HepG2 (cell line): ENCODE data around the gene SHISA6. TPM values are rescaled to one million over a fixed set of nuclear protein-coding genes. Genes with fewer than 3 reads are reported as not detected.

ENCODE experiments used
- ATAC-seq: fragments of 200-7000 bp; cut with Tn5 transposase; 3 replicates; pipeline ENCODE4 v1.9.1; 2020; ENCODE audit warnings: mild to moderate bottlenecking, moderate library complexity
- BruUV-seq: library from RNA; stranded (reverse); fragments of 400-500 nt; replicated peaks from 2 replicates; lab custom pipeline; 2021; lab: Mats Ljungman, UMichigan
- CTCF ChIA-PET: fragments of 300-600 bp; formaldehyde crosslinking; extraction: SDS; loops from one replicate; lab custom pipeline; 2021; ENCODE audit warnings: low total read pairs, inconsistent platforms, low intra/inter-chr PET ratio; lab: Yijun Ruan, JAX
- POLR2A ChIA-PET: fragments of 350-600 bp; sonication (Branson Sonifier 250); formaldehyde crosslinking; loops from one replicate; lab custom pipeline; 2020; ENCODE audit warnings: antibody characterized with exemption, inconsistent platforms; lab: Yijun Ruan, JAX
- DNase-seq: peaks from one replicate; pipeline ENCODE4 v3.0.0-alpha.2; 2015; ENCODE audit warnings: low spot score
- FAIRE-seq: peaks from 3 replicates; lab custom pipeline; 2011; peaks lifted over from hg19 to GRCh38; lab: Jason Lieb, UNC
- H2AFZ ChIP-seq: one replicate; pipeline ENCODE4 v1.6.1; 2011; ENCODE audit warnings: low read length, inconsistent platforms
- H3K27ac ChIP-seq: fragments of 300-600 bp; 3 replicates; pipeline ENCODE4 v1.8.0; 2011; ENCODE audit warnings: mixed run types, mild to moderate bottlenecking, mixed read lengths, low read length, inconsistent platforms; ENCODE audit not compliant: insufficient read depth; ENCODE audit errors: extremely low read length
- H3K27me3 ChIP-seq, 2 experiments: fragments of 200-600 bp in 1 of 2; 2 replicates in 1 of 2; 3 replicates in 1 of 2; pipeline versions ENCODE4 v1.6.0 to v1.8.0; 2011; ENCODE audit warnings: low read length in 2 of 2, mild to moderate bottlenecking in 2 of 2, moderate library complexity in 2 of 2, inconsistent platforms in 1 of 2; ENCODE audit not compliant: insufficient read depth in 2 of 2, control insufficient read depth in 1 of 2
- H3K36me3 ChIP-seq, 2 experiments: fragments of 200-600 bp in 1 of 2; replicated peaks in 1 of 2; 2 replicates in 1 of 2; 3 replicates in 1 of 2; pipeline versions ENCODE4 v1.5.1 to v1.8.0; 2011; ENCODE audit warnings: low read length in 2 of 2, inconsistent platforms in 1 of 2; ENCODE audit not compliant: insufficient read depth in 2 of 2, control insufficient read depth in 1 of 2
- H3K4me1 ChIP-seq: 2 replicates; pipeline ENCODE4 v1.5.1; 2012; ENCODE audit warnings: low read length, inconsistent platforms; ENCODE audit not compliant: insufficient read depth
- H3K4me2 ChIP-seq: 2 replicates; pipeline ENCODE4 v1.6.0; 2011; ENCODE audit warnings: low read depth, low read length, inconsistent platforms
- H3K4me3 ChIP-seq, 3 experiments: fragments of 200-600 bp in 1 of 3; sonication (generic), shearing (Covaris generic) in 1 of 3; replicated peaks in 1 of 3; 2 replicates each; pipeline ENCODE4 v1.5.1; 2011 to 2016; ENCODE audit warnings: low read length in 3 of 3, inconsistent platforms in 2 of 3, low read depth in 2 of 3, mild to moderate bottlenecking in 2 of 3, control low read depth in 1 of 3, mixed read lengths in 1 of 3; ENCODE audit not compliant: insufficient read depth in 1 of 3
- H3K79me2 ChIP-seq: one replicate; pipeline ENCODE4 v1.6.1; 2011; ENCODE audit warnings: low read length, inconsistent platforms; ENCODE audit not compliant: insufficient read depth
- H3K9ac ChIP-seq: 2 replicates; pipeline ENCODE4 v1.6.0; 2011; ENCODE audit warnings: mild to moderate bottlenecking, low read depth, low read length, inconsistent platforms; ENCODE audit not compliant: insufficient read depth
- H3K9me3 ChIP-seq: 2 replicates; pipeline ENCODE4 v1.5.1; 2012; ENCODE audit warnings: mild to moderate bottlenecking, low read length
- H4K20me1 ChIP-seq: 2 replicates; pipeline ENCODE4 v1.6.0; 2011; ENCODE audit warnings: inconsistent platforms, mild to moderate bottlenecking, low read length, moderate library complexity; ENCODE audit not compliant: insufficient read depth
- ELF4 ChIP-seq: sonication (generic); formaldehyde crosslinking; IDR thresholded peaks from 2 replicates; pipeline ENCODE4 v1.5.0; 2020; ENCODE audit warnings: missing genetic modification reagents, mild to moderate bottlenecking, moderate library complexity, borderline replicate concordance
- FIP1L1 ChIP-seq: fragments of 200-400 bp; formaldehyde crosslinking; IDR thresholded peaks from 2 replicates; pipeline ENCODE4 v1.6.1; 2018; ENCODE audit warnings: low read depth, mild to moderate bottlenecking, low read length, moderate library complexity, borderline replicate concordance; ENCODE audit not compliant: insufficient read depth
- HOXA7 ChIP-seq: sonication (generic); formaldehyde crosslinking; IDR thresholded peaks from 2 replicates; pipeline ENCODE4 v1.8.1; 2022; ENCODE audit warnings: mild to moderate bottlenecking, missing genetic modification reagents, moderate library complexity
- KLF9 ChIP-seq: IDR thresholded peaks from 2 replicates; pipeline ENCODE4 v1.6.1; 2016; ENCODE audit warnings: low read depth
- RAD51 ChIP-seq: fragments of 450-650 bp; IDR thresholded peaks from 2 replicates; pipeline ENCODE4 v1.6.1; 2016; ENCODE audit warnings: borderline replicate concordance
- ZKSCAN8 ChIP-seq: IDR thresholded peaks from 2 replicates; pipeline ENCODE4 v1.6.1; 2016; ENCODE audit warnings: borderline replicate concordance, missing genetic modification reagents, missing compliant biosample characterization
- ZNF280D ChIP-seq: sonication (generic); formaldehyde crosslinking; IDR thresholded peaks from 2 replicates; pipeline ENCODE4 v1.5.1; 2020; ENCODE audit warnings: mild to moderate bottlenecking, missing genetic modification reagents
- ZNF382 ChIP-seq: sonication (generic); formaldehyde crosslinking; IDR thresholded peaks from 2 replicates; pipeline ENCODE4 v1.5.0; 2020; ENCODE audit warnings: missing genetic modification reagents, mild to moderate bottlenecking, borderline replicate concordance
- ZNF543 ChIP-seq: sonication (generic); formaldehyde crosslinking; IDR thresholded peaks from 2 replicates; pipeline ENCODE4 v1.4.0; 2020; ENCODE audit warnings: mild to moderate bottlenecking, missing genetic modification reagents
- ZNF569 ChIP-seq: sonication (generic); formaldehyde crosslinking; IDR thresholded peaks from 2 replicates; pipeline ENCODE4 v1.5.0; 2020; ENCODE audit warnings: mild to moderate bottlenecking, missing genetic modification reagents, moderate library complexity, borderline replicate concordance
- ZNF781 ChIP-seq: sonication (generic); formaldehyde crosslinking; IDR thresholded peaks from 2 replicates; pipeline ENCODE4 v1.5.1; 2020; ENCODE audit warnings: borderline replicate concordance, mild to moderate bottlenecking, missing genetic modification reagents; ENCODE audit errors: not compliant biosample characterization
- ZNF850 ChIP-seq: sonication (generic); formaldehyde crosslinking; conservative IDR thresholded peaks from 2 replicates; pipeline ENCODE4 v1.9.0; 2021; ENCODE audit warnings: mild to moderate bottlenecking, missing genetic modification reagents
- WGBS: methylation state at CpG from one replicate; pipeline ENCODE4 v1.1.6; 2017; ENCODE audit warnings: low lambda C conversion rate; 5-methylcytosine and 5-hydroxymethylcytosine counted together
- in situ Hi-C: cut with HindIII; loops from 2 replicates; pipeline ENCODE4 v1.10.0; 2017; ENCODE audit warnings: low pct_unique_long_range_greater_than_20kb; ENCODE audit not compliant: extremely low pct_ligation_motif_present
- intact Hi-C: fragments of 100-400 bp; cut with micrococcal nuclease; formaldehyde crosslinking; loops from one replicate; pipeline ENCODE4 v1.10.0; 2022; ENCODE audit not compliant: unreplicated experiment
- polyA plus RNA-seq, 8 experiments: library from polyadenylated mRNA; depleted of rRNA in 3 of 8; stranded (reverse) in 7 of 8; unstranded in 1 of 8; fragments of >200 nt; fragmentation: Illumina TruSeq in 4 of 8; extraction: Trizol in 4 of 8; gene quantifications; 2 replicates each; pipeline versions ENCODE4 v1.2.1 to v1.2.3, GENCODE V29; 2011 to 2016; ENCODE audit warnings: low read depth in 4 of 8, missing spikeins in 1 of 8, mixed read lengths in 1 of 8; ENCODE audit not compliant: insufficient read depth in 1 of 8
- total RNA-seq, 5 experiments: library from RNA; depleted of rRNA; stranded (reverse); fragments of >200 nt; fragmentation: Illumina TruSeq; extraction: Trizol; gene quantifications; 2 replicates each; pipeline ENCODE4 v1.2.3, GENCODE V29; 2016; ENCODE audit warnings: low read depth in 1 of 5
- TF ChIP-seq, protein P1 (sequence below): sonication (generic); formaldehyde crosslinking; IDR thresholded peaks from 2 replicates; pipeline ENCODE4 v1.4.0; 2020; ENCODE audit warnings: missing genetic modification reagents; ENCODE audit errors: not compliant biosample characterization

The SHISA6 gene
- total and polyA plus RNA-seq, 2 of the 13 experiments (the other 11 are each of a cell fraction or from before 2014, with no cell fraction given), result not detected

GRCh38 chr17:11458279-11458678, 217.3 kb downstream of the SHISA6 start:
- in situ Hi-C loops, result no loop called here
- FAIRE-seq, result no peak

DNA sequence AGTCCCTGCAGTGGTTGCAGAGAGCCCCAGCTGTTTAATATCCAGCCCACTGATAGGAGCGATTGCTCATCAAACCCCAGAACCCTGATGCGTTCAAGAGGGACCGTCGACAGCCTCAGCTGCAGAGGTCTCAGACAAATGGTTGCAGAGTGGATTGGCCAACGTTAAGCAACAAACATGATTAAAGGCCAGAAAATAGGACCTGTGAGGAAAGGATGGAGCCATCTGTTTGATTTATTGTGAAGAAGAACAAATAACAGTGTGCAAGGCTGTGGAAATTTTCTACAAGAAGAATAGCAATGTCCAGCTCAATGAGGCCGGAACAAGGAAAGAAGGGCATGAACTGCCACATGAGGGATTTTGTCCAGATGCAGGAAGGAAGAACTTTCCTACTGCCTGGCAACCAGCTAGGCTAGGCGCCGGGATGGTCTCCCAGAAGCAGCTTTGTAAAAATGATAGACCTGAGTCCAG, 218.9 kb downstream of the SHISA6 start:
- 16% methylated on average over 8 of the region's 8 CpGs for WGBS
- H3K79me2 ChIP-seq, result no peaks in the 10 kb centered on the region
- ATAC-seq, result no peak
- H3K4me2 ChIP-seq, result no peak overlapping the region
- FAIRE-seq, result no peak
- H4K20me1 ChIP-seq, result no peaks in the 10 kb centered on the region
- in situ Hi-C loops (no loop called here), intact Hi-C loops (no loop called here)
- H3K36me3 ChIP-seq, result no peaks in the 10 kb centered on the region
- no peaks in the 10 kb centered on the region for H3K9me3 ChIP-seq
- POLR2A ChIA-PET, result no interaction called here
- TF ChIP-seq ZNF569 (CRISPR knock-in tag) (no peak), ZNF280D (CRISPR knock-in tag) (no peak), ZNF781 (CRISPR knock-in tag) (no peak), FIP1L1 (no peak), ZNF543 (CRISPR knock-in tag) (no peak)
- H3K4me1 ChIP-seq, result no peaks in the 10 kb centered on the region
- H3K27ac ChIP-seq, result no peak overlapping the region
- H3K27me3 ChIP-seq, result peaks cover 0 to 14% of the 10 kb centered on the region in 2 experiments; a peak in 1 of 5 replicates
- CTCF ChIA-PET, result no interaction called here
- no peak overlapping the region for H3K9ac ChIP-seq
- no peak for DNase-seq
- H3K4me3 ChIP-seq, result no peak overlapping the region
- H2AFZ ChIP-seq, result no peak overlapping the region
- BruUV-seq, result no TSS peak

More at GRCh38 chr17:11458279-11458678, 217.3 kb downstream of the SHISA6 start:
- TF ChIP-seq ZNF850 (no peak), ELF4 (no peak), ZKSCAN8 (no peak), HOXA7 (CRISPR knock-in tag) (no peak), KLF9 (CRISPR knock-in tag) (no peak), ZNF382 (CRISPR knock-in tag) (no peak), RAD51 (no peak)
- TF ChIP-seq, protein P1, sequence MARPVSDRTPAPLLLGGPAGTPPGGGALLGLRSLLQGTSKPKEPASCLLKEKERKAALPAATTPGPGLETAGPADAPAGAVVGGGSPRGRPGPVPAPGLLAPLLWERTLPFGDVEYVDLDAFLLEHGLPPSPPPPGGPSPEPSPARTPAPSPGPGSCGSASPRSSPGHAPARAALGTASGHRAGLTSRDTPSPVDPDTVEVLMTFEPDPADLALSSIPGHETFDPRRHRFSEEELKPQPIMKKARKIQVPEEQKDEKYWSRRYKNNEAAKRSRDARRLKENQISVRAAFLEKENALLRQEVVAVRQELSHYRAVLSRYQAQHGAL (CRISPR knock-in tag), result no peak
- 85% methylated on average over 4 of the region's 4 CpGs for WGBS
- no peak overlapping the region for H3K9ac ChIP-seq
- H3K4me2 ChIP-seq, result no peak overlapping the region
- POLR2A ChIA-PET, result no interaction called here
- no peak overlapping the region for H3K27ac ChIP-seq
- DNase-seq (no peak), ATAC-seq (no peak)
- no peak overlapping the region for H3K4me3 ChIP-seq
- no TSS peak for BruUV-seq
- intact Hi-C loops, result no loop called here
- no peaks in the 10 kb centered on the region for H3K9me3 ChIP-seq
- no peaks in the 10 kb centered on the region for H4K20me1 ChIP-seq
- H2AFZ ChIP-seq, result no peak overlapping the region
- peaks cover 0 to 14% of the 10 kb centered on the region in 2 experiments; a peak in 1 of 5 replicates for H3K27me3 ChIP-seq
- no peaks in the 10 kb centered on the region for H3K79me2 ChIP-seq
- H3K36me3 ChIP-seq, result no peaks in the 10 kb centered on the region
- CTCF ChIA-PET, result no interaction called here
- no peaks in the 10 kb centered on the region for H3K4me1 ChIP-seq
